Mucosa of gallbladder (tissue), 1 donor: Measurements from ENCODE around the gene OTOP2. TPM values are rescaled to one million over a fixed set of nuclear protein-coding genes. Genes with fewer than 3 reads are reported as not detected.
A peak's percentile ranks its signal among the peaks of the same experiment; 100 is the strongest.

ENCODE experiments used
- DNase-seq: peaks from one replicate; pipeline ENCODE4 v3.0.0-alpha.2; 2020; ENCODE audit warnings: low spot score
- total RNA-seq: library from RNA; stranded (reverse); gene quantifications from one replicate; pipeline ENCODE4 v1.2.1, GENCODE V29; 2021
- donor health status: DM: no; HTN: no; CAD: no.

Gene OTOP2
- not detected for total RNA-seq

- no peak for DNase-seq
Observed at GRCh38 chr17:74924250-74924948, at the start of gene OTOP2. TSS of gene OTOP2 (plus strand) at chr17:74924273. CDS start at chr17:74924633, 360 bp downstream.

- no peak for DNase-seq
Observed at GRCh38 chr17:74874615-74875037, 49.4 kb upstream of the OTOP2 start.

- peak; percentile 58 for DNase-seq
Observed at GRCh38 chr17:74875155-74875976, 48.7 kb upstream of the OTOP2 start.

- no peak for DNase-seq
Observed at GRCh38 chr17:74875977-74876593, 48.0 kb upstream of the OTOP2 start.

GRCh38 chr17:74877592-74878548, 46.2 kb upstream of the OTOP2 start:
- DNase-seq, result peak; percentile 73

GRCh38 chr17:74878658-74879057, 45.4 kb upstream of the OTOP2 start:
- no peak for DNase-seq

GRCh38 chr17:74879308-74879707, 44.8 kb upstream of the OTOP2 start:
- DNase-seq, result no peak

- no peak for DNase-seq
Observed at GRCh38 chr17:74881073-74881472, 43.0 kb upstream of the OTOP2 start.

- no peak for DNase-seq
Observed at GRCh38 chr17:74882517-74883240, 41.4 kb upstream of the OTOP2 start.

- DNase-seq, result no peak
Observed at GRCh38 chr17:74883241-74883745, 40.8 kb upstream of the OTOP2 start.

GRCh38 chr17:74888469-74888868, 35.6 kb upstream of the OTOP2 start:
- DNase-seq, result no peak

GRCh38 chr17:74890554-74890953, 33.5 kb upstream of the OTOP2 start:
- DNase-seq, result no peak

- DNase-seq, result no peak
Observed at GRCh38 chr17:74892013-74892841, 31.8 kb upstream of the OTOP2 start.

GRCh38 chr17:74892974-74893911, 30.8 kb upstream of the OTOP2 start, which contains the start of gene FADS6:
TSS of gene FADS6 (minus strand) at chr17:74893633. CDS start at chr17:74893595, 38 bp downstream.
- DNase-seq, result no peak

GRCh38 chr17:74893936-74894671, 30.0 kb upstream of the OTOP2 start:
- no peak for DNase-seq

GRCh38 chr17:74898376-74898946, 25.6 kb upstream of the OTOP2 start:
- DNase-seq, result no peak

GRCh38 chr17:74900208-74900607, 23.9 kb upstream of the OTOP2 start:
- DNase-seq, result no peak
